Effector CD4-positive, alpha-beta T cell (primary cell): Measurements from ENCODE around the gene NFASC.

ENCODE experiments used
- DNase-seq: peaks from one replicate; pipeline ENCODE4 v3.0.0-alpha.2; 2020

Gene NFASC

DNA sequence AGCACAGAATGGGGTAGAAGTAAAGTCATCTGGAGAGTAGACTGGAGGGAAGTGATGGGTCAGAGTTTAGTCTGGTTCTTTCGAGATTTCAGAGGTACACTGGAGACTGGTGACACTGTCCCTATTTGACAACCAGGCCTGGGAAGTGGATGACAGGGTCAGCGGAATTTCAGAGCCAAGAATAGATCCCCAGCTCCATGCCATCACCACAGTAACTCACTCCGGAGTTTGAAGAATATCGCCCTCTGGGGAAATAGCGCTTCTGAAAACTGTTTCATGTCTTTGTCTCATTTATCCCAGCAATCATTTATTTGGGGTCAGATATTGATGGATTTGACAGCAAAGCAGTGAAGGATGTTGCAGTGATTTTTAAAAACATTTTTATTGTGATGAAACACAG, 7.6 kb upstream of the NFASC start:
- no peak for DNase-seq

DNA sequence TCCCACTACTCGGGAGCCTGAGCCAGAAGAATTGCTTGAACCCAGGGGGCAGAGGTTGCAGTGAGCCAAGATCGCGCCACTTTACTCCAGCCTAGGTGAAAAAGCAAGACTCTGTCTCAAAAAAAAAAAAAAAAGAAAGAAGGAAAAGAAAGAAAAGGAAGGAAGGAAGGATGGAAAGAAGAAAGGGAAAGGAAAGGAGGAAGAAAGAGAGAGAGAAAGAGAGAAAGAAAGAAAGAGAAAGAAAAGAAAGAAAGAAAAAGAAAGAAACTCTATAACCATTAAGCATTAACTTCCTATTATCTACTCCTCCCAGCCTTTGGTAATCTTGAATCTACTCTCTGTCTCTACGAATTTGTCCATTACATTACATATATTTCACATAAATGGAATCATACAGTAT, 6.9 kb upstream of the NFASC start:
- DNase-seq = no peak

DNA sequence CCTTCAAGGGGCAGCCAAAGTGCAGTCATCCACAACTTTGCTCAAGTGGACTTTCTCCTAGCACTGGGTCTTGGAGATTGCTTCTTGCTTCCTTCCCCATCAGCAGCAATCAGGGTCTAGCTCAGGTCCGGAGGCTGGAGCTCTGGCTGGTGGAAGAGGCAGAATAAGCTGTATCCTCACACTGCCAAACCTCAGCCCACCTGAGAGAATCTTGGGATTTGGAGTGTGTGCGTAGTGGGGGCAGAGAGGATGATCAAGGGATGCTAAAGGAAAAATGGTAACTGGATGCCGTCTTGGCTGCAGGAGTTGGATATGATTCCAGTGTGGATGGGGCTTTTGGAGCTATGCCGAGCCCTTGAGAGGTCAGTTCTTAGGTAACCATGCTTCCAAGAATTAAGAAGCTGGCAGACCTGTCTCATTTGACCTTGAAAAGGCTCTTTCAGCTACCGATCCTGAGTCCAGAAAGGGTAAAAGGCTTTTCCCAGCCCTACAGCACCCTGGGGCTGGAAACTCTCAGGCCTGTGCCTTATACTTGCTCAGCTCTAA, 4.5 kb upstream of the NFASC start:
- DNase-seq = no peak

DNA sequence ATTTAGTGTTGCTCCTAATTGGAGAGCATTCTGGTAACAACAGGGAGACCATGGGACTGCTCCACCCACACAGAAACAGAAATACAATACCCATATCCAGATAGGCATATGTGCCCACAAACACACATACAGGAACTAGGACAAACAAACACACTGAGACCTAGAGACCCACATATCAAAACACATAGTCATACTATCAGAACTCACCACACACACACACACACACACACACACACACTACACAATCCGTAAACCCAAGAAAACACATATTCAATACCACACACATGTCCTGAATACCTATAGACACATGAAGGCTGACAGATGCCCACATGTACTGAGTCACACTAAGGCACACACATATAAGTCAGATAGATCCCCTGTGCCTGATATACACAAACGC, 3.5 kb upstream of the NFASC start:
- no peak for DNase-seq

DNA sequence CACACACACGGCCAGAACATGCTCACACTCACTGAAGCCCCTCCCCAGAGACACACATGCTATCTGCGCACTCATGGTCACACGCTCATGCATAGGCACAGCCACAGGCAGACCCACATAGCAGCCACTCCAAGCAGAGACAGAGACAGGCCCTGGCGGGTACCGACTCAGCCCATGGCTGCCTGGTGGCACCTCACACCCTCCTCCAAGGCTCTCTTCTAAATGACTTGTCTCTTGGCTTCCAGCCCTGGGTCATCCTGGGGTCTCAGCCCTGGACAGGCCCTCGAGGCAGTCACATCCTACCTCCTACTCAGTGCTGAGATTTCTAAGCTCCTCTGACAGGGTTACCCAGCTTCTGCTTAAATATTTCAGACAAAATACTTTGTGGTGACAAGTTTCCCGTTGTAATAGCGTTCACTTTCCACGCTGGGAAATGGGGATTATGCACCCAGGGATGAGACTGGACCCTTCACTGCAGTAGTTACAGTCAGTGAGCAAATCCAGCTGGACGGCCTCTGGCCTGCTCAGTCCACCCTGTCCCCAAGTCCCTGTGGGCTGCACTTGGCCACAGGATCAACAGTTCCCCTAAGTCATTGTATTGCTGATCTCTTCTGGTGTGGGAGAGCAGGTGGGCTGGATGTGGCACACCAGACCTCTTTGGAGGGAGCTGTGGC, 2.9 kb upstream of the NFASC start:
- no peak for DNase-seq

DNA sequence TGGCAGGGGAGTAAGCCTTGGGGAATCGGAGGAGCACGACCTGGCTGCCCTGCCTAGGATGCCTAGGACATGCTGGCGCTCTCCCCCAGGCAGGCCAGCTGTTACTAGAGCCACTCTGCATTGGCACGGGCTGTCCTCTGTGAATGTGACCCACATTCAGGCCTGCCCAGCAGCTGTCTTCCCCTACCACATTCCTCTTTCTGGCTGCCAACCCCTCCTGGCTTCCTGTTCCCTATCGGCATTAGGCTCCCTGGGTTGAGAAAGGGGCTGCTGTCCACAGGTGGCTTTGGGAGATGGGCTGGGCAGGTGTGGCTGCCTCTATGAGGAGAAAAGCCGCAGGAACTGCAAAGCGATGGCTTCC, 2.3 kb upstream of the NFASC start:
- DNase-seq = no peak

DNA sequence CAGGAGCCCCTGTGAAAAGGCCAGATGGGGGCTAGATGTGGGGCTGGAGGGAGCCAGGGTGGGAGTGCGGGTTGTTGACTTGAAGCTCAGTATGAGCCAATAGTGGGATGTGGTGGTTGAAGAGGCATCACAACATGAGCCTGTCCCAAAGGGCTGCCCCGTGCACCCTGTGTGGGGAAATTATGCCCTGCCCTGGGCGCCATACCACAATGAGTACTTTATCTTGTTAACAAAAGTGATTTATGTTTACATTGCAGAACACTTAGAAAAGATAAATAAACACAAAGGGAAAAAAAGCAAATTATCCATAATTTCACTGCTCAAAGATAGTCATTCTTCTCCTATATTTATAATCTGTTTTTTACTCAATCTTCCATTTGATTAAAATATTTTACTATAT, 1.6 kb upstream of the NFASC start:
- no peak for DNase-seq

DNA sequence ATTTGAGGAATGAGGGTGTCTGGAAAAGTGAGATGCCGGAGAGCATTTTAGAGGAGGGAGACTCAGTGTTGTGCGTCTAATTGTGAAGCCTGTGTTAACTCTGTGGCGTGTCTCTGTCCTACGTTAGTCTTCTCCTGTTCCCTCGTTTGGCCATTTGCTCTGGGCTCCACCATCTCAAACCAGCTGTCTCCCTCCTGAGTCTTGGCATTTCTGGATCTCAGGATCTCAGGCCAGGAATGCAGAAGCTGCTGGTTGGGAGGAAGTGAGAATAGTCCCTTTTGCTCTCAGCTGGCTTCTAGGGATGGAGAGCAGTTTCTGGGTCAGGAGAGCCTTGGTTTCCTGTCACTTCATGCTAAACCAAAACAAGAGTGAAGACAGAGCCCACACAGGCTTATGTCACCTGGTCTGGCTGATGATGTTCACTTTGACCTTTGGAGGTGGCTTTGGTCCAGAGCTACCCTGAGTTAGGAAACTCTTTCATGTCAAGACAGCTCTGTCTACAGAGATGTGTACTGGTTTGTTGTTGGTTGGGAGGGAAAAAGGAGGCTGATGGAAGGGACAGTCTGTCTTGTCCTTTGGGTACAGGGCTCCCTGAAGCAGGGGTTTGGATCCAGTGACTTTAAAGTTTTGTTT, 859 bp downstream of the NFASC start:
- DNase-seq = no peak

DNA sequence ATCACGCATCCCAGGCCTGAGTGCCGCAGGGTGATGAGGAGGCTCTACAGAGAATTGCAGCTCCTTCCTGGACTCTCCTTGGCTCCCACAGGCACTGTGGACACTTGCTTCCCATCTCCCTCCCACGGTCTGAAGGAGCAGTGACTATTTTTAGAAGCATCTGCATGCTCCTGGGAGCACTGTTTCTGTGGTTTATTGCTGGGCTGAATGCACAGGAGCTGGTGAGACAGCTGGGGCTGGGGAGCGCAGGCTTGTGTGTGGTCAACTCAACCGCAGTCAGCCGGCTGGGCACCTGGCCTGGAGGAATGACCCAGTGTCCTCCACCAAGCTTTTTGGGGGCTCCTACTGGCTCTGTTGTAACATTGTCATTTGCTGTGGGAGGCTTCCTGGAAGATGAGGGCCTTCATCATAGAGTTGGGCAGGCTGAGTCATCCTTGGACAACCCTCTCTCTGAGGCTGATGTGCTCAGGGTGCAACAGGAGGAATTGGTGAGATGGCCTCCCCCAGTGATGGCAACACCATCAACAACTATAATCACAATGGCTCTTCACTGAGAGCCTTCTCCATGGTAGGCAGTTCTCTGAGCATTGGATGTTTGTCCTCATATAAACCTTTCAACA, 1.7 kb downstream of the NFASC start:
- DNase-seq = no peak

DNA sequence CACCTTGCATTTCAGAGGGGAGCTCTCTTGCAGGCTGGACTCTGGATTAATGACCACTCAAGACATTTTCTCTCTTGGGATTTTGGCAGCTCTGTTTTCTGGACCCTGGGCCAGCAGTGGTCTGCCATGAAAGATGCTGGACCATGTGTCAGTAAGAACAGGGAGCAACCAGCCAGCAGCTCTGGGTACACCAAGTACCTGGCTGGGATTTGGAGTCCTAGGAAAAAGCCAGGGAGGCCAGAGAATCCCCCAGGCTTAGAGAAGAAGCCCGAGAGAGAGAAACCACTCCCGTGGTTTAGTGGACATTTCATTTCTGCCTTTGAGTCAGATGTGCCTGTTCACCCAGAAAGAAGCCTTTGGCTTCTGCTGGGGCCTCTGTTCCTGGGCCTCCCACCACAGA, 2.5 kb downstream of the NFASC start:
- no peak for DNase-seq

DNA sequence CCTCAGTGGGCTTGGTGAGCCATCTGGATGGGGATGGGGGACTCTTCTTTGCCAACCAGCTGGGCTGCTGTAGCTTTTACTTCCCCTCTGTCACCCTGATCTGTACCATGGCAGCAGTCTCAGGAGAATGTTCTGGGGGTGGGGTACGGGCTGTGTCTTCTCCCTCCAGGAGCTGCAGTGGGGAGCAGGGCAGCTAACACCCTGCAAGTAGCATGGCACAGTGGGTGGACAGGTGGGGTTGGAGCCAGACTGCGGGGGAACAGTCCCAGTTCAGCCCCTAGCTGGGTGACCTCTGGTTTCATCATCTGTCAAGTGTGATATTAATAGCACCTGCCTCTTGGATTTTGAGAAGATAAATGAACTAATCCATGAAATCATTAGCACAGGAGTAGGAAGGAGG, 3.1 kb downstream of the NFASC start:
- no peak for DNase-seq

DNA sequence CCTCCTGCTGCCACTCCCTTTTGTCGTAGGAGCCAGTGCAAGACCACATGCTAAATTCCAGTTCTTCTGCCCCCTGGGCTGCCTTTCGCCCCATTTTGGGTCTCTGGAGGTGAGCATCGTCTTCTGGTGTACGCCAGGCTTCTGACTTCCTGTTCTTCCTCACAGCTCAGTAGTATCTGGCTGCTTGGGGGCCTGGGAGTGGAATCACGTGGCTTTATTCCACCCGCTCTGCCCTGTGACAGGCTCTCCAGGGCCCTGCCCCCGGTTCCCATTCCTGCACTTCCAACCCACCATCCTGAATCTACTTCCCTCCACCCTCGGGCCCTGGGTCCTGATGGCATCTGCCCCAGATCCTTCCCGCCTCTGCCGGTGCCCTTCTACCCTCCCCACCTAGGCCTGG, 3.6 kb downstream of the NFASC start:
- DNase-seq = no peak

DNA sequence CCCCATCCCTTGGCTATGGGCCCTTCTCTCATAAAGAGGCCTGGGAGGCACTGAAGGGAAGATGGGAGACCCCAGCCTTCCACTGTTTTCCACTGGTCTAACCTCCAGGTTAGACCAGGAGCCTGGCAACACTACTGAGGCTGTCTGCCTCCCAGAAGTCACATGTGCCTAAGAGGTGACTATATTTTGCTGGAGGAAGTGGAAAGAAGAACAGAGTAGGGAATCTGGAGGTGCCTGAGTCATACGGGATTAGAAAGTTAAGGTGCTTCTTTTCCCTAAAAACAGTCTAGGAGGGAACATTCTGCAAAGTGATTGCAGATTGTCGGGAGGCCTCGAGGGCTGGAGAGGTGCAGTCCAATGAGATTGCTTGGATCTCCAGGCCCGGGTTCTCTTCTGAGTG, 4.6 kb downstream of the NFASC start:
- DNase-seq = no peak

DNA sequence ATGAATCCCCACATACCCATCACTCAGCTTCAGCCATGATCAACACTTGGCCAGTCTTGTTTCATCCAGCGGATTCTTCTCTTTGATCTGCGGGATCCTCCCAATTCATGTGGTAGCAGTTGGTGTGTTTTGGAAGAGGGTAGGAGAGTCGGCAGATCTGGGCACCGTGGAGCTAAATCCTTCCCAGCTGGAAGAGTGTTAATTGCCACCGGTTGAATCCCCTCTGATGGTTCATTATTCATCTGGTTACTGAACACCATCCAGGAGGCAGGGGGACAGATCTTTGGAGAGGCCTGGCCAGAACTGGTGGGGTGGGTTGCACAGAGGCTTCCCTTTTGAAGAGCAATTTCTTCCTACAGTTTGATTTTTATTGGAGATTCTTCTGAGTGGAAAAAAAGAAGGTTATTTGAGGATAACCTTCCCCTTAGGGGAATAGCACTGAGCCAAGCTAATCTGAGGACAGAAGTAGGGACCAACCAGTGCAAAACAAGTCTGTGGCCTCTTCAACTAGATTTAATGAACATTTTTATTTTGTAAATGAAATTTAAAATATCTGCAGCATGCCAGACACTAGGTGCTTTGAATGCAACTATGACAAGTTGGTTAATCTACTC, 8.1 kb downstream of the NFASC start:
- DNase-seq = no peak

DNA sequence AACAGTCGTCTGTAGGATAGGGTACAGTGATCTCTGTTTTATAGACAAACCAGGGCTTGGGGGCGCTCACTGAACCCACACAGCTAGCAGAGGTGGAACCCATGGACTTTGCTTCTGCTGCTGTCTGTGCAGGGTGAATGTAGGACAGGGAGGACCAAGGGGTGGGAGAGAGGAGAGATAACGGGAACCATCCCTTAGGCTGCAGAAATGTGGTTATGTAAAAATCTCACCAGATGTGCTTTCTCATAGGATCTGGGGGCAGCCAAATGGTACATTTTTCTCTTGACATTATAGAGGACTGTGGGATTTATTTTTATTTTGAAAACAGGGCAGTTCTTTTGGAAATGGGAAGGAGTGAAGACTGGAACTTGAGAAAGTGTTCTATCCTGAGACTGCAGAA, 8.7 kb downstream of the NFASC start:
- no peak for DNase-seq

DNA sequence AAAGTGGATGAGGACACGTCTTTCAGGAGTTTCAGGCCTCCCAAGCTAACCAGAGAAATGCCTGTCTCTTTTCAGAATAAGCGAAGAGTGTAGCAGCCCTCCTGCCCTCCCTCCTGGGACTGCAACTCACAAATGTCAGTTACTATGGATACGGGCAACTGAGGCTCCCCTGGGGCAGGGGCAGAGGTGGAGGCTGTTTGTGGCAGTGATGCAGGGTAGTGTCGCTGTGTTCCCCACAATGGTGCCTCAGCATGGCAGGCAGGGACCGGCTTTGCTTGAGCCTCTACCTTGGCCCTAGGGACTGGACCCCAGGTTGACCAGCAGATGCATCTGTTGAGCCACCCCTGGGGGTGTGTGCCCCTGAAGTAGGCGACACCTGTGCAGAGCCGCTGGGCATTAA, 10.2 kb downstream of the NFASC start:
- no peak for DNase-seq

DNA sequence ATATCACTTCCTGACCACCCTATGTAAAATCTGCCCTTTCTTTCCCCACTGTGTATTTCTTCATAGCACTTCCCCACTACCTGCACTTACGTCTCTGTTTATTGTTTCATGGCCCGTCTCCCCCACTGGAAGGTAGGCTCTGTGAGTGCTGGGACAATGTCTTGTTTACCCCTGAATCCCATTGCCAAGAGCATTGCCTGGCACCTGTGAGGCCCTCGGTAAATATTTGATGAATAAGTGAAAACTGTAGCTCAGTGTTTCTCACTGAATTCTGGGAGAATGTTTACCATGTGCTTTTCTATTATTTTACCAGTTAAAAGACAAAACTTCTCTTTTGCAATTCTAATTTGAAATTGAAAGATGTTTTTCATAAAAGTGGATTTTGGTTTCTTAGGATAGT, 11.8 kb downstream of the NFASC start:
- DNase-seq = no peak

DNA sequence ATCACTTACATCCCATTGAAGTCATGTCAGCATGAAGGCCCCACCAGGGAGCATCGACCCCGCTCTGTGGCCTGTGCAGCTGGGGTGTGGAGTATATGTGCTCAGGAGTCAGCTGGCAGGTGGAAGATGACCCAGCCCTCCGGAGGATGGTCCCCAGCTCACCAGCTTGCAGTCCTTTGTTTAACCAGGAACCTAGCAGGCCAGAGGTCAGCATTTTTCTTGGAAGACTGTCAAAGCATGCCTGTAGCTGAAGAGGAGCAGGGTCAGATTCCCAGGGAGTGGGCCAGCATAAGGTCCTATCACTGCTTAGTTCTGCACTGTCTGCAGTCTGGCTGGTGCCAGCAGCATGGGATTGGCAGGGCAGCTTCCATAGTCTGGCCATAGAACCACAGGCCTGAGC, 12.7 kb downstream of the NFASC start:
- no peak for DNase-seq

DNA sequence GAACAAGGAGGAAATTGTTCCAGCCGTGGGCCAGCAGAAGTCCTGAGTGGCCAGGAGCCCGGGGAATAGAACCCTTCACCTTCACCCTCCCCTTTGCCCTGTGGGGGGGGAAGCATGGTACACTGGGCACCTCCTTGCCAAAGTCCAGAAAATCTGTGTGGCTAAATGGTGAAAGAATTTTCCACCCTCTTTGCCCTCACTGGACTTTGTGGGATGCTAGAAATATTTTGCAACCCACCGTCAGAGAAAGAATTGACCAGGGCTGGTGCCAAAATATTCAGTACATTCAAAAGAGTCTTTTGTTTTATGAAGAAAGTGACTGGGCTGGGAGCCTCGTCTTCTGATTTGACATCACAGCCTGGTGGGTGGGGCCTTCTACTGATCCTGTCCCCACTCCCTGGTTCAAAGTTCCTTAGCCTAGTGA, 14.6 kb downstream of the NFASC start:
- DNase-seq = no peak

DNA sequence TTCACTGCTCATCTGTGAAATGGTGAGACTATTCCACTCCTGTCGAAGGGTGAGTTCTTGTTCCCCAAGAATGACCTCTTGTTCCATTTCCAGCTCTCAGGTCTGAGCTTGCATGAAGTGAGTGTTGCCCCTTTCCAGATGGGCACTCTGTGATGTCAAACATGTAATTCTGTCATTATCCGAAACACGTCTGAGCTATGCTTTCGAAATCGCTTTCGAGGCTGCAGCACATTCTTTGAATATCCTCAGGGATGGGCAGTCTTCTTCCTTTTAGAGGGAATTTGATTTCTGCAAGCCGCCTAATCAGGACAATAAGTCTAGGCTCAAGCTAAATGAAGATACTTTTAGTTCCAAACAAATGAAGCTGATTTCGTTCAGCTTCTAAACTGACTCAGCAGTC, 15.1 kb downstream of the NFASC start:
- DNase-seq = no peak

DNA sequence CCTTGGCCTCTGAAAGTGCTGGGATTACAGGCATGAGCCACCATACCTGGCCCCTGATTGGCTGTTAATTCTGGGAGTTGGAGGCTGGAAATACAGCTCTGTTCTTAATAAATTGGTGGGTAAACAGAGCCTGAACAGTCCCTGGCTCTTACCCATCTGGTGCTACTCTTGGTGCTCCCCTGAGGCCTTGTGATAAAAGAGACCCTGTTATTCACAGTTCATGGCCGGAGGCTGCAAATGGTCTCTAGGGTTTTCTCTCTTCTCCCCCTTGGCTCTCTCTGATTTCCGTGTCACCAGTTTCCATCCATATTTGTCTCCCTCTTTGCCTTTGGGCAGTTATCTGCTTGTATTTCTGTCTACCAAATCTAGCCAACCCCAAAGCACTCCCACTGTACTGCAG, 17.2 kb downstream of the NFASC start:
- no peak for DNase-seq

DNA sequence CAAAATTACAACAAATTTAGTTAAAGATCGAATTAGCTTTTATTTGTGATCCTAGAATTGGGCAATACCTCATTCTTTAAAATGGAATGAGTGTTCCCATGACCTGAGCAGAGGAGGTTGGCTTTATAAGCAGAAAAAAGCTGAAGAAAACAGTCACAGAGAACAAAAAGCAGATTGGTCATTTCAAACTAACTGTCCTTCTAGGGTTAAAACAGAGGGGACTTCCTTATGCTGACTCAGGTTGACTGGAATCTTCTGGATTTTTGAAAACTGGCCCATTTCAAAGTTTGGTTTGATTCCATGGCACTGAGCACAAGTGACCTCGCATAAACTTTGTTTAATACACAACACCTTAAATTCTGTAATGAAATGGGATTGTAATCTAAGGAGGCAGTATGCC, 17.6 kb downstream of the NFASC start:
- DNase-seq = no peak

DNA sequence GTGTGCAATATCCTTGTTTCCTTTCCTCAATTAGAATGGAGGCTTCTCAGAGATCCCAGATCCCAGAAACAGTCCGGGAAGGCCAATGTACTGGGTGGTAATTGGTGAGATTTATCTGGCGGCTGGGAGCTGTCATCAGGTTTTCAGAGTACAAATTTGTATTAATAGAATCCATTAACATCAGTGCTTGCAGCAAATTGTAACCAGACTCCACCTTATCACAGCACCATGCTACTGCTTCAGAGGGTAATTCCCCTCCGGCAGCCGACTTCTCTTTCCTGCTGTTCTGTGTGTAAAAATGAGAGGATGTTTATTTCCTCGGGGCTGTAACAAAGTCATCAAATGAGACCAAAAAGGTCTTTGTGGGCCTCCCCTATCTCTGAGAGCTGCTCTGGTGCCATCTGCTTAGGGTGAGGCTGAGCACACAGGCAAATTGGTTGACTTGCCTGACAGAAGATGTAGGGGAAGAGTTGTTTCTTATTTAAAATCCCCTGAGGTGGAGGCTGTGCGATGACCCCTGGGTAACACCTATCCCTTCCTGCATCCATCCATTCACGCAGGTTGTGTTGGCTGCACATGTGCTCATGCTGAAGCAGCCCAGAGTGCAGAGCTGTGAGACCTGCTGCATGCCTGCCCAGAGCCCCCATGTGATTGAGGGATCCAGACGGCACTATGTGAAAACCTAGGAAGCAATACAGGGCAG, 19.2 kb downstream of the NFASC start:
- DNase-seq = no peak
